Breast epithelium (tissue), 3 donors: ENCODE measurements around the gene LCN2.

ENCODE experiments used
- POLR2AphosphoS5 ChIP-seq, 3 donors: sonication (generic); formaldehyde crosslinking; IDR thresholded peaks; one replicate each; pipeline ENCODE4 v1.6.1; 2017; ENCODE audit warnings: antibody characterized with exemption in 3 of 3
- TF ChIP-seq, protein P1 (sequence below), 3 donors: fragments of 450-650 bp; IDR thresholded peaks; one replicate each; pipeline ENCODE4 v1.5.1; 2016 to 2017; ENCODE audit warnings: antibody characterized with exemption in 3 of 3, mild to moderate bottlenecking in 3 of 3, moderate library complexity in 3 of 3

DNA sequence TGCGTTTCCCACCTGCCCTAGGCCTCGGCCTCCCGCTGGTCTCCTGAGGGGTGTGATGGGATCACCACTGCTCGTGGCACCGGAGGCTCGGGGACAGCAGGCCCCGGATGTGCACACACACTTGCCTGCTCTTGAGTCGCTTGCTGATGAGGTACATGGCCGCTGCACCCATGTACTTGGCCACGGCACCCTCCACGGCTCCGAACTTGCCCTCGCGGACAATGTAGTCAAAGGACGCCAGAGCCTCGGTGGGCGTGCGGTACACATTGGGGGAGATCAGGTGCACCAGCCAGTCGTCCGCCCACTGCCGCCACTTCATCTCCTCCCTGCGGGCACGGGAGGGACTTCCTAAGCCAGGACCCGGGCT, 26.5 kb upstream of the LCN2 start:
- TF ChIP-seq, protein P1, sequence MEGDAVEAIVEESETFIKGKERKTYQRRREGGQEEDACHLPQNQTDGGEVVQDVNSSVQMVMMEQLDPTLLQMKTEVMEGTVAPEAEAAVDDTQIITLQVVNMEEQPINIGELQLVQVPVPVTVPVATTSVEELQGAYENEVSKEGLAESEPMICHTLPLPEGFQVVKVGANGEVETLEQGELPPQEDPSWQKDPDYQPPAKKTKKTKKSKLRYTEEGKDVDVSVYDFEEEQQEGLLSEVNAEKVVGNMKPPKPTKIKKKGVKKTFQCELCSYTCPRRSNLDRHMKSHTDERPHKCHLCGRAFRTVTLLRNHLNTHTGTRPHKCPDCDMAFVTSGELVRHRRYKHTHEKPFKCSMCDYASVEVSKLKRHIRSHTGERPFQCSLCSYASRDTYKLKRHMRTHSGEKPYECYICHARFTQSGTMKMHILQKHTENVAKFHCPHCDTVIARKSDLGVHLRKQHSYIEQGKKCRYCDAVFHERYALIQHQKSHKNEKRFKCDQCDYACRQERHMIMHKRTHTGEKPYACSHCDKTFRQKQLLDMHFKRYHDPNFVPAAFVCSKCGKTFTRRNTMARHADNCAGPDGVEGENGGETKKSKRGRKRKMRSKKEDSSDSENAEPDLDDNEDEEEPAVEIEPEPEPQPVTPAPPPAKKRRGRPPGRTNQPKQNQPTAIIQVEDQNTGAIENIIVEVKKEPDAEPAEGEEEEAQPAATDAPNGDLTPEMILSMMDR (IDR thresholded peaks at IDR 0.05) = no peak
- no peak for TF ChIP-seq POLR2AphosphoS5 (IDR thresholded peaks at IDR 0.05)
